K562 (cell line): ENCODE data around the gene PIP5K1B. TPM values are rescaled to one million over a fixed set of nuclear protein-coding genes. Genes with fewer than 3 reads are reported as not detected.

Experiments used
- ATAC-seq: fragments of 200-7000 bp; cut with Tn5 transposase; 3 replicates; pipeline ENCODE4 v1.9.1; 2020; ENCODE audit warnings: moderate library complexity
- BruUV-seq: library from RNA; stranded (reverse); fragments of 400-500 nt; replicated peaks from 2 replicates; lab custom pipeline; 2021; lab: Mats Ljungman, UMichigan
- CTCF ChIA-PET: fragments of 300-600 bp; formaldehyde crosslinking; extraction: SDS; loops from one replicate; lab custom pipeline; 2021; ENCODE audit warnings: low intra/inter-chr PET ratio; lab: Yijun Ruan, JAX
- POLR2A ChIA-PET: fragments of 300-600, 350-650 bp; sonication (Branson Sonifier 250); formaldehyde crosslinking; extraction: SDS; loops from one replicate; lab custom pipeline; 2021; ENCODE audit warnings: antibody characterized with exemption, inconsistent platforms; lab: Yijun Ruan, JAX
- DNase-seq, 4 experiments: peaks; one replicate each; pipeline versions ENCODE4 v3.0.0 to v3.0.0-alpha.2; 2011 to 2018; ENCODE audit warnings: low spot score in 3 of 4, mixed read lengths in 3 of 4; ENCODE audit errors: extremely low read depth in 1 of 4
- FAIRE-seq: peaks from 2 replicates; lab custom pipeline; 2011; peaks lifted over from hg19 to GRCh38; lab: Jason Lieb, UNC
- H2AFZ ChIP-seq: 2 replicates; pipeline ENCODE4 v1.6.0; 2011; ENCODE audit warnings: low read depth, low read length, control low read depth, inconsistent platforms
- H3K27ac ChIP-seq: fragments of 200-600 bp; 3 replicates; pipeline ENCODE4 v1.8.0; 2011; ENCODE audit warnings: low read depth, mild to moderate bottlenecking, control low read depth, inconsistent platforms, low read length, moderate library complexity, mixed read lengths; ENCODE audit errors: extremely low read depth
- H3K27me3 ChIP-seq, 2 experiments: fragments of 300-600 bp in 1 of 2; 2 replicates in 1 of 2; 3 replicates in 1 of 2; pipeline versions ENCODE4 v1.6.0 to v1.8.0; 2011; ENCODE audit warnings: inconsistent platforms in 2 of 2, low read length in 2 of 2, mild to moderate bottlenecking in 1 of 2, mixed read lengths in 1 of 2, moderate library complexity in 1 of 2; ENCODE audit not compliant: control insufficient read depth in 2 of 2, insufficient read depth in 2 of 2
- H3K36me3 ChIP-seq: fragments of 300-600 bp; 3 replicates; pipeline ENCODE4 v1.8.0; 2011; ENCODE audit warnings: mild to moderate bottlenecking, low read length, inconsistent platforms; ENCODE audit not compliant: control insufficient read depth, insufficient read depth
- H3K4me1 ChIP-seq, 2 experiments: fragments of 200-600 bp in 1 of 2; replicated peaks in 1 of 2; 2 replicates in 1 of 2; 3 replicates in 1 of 2; pipeline versions ENCODE4 v1.5.1 to v1.8.0; 2011; ENCODE audit warnings: inconsistent platforms in 2 of 2, low read length in 2 of 2, mild to moderate bottlenecking in 1 of 2, mixed read lengths in 1 of 2, moderate library complexity in 1 of 2; ENCODE audit not compliant: control insufficient read depth in 2 of 2, insufficient read depth in 2 of 2
- H3K4me2 ChIP-seq: 2 replicates; pipeline ENCODE4 v1.6.1; 2011; ENCODE audit warnings: low read length, control low read depth, inconsistent platforms, mixed read lengths; ENCODE audit not compliant: insufficient read depth
- H3K4me3 ChIP-seq: fragments of 200-600 bp; sonication (generic), shearing (Covaris generic); 2 replicates; pipeline ENCODE4 v1.5.1; 2016; ENCODE audit warnings: control low read depth, inconsistent platforms
- H3K79me2 ChIP-seq: fragments of 200-600 bp; 3 replicates; pipeline ENCODE4 v1.8.0; 2011; ENCODE audit warnings: low read length, inconsistent platforms; ENCODE audit not compliant: control insufficient read depth, insufficient read depth
- H3K9ac ChIP-seq, 2 experiments: 2 replicates each; pipeline versions ENCODE4 v1.6.0 to v1.6.1; 2011; ENCODE audit warnings: low read depth in 2 of 2, low read length in 2 of 2, control low read depth in 1 of 2, inconsistent platforms in 1 of 2, mild to moderate bottlenecking in 1 of 2, mixed read lengths in 1 of 2; ENCODE audit not compliant: insufficient read depth in 1 of 2
- H3K9me1 ChIP-seq: one replicate; pipeline ENCODE4 v1.6.0; 2011; ENCODE audit warnings: inconsistent platforms, mild to moderate bottlenecking, low read length, moderate library complexity; ENCODE audit not compliant: control insufficient read depth, insufficient read depth
- H3K9me3 ChIP-seq: replicated peaks from 2 replicates; pipeline ENCODE4 v1.5.1; 2011; ENCODE audit warnings: low read depth, low read length, inconsistent platforms; ENCODE audit not compliant: control insufficient read depth, insufficient read depth
- H4K20me1 ChIP-seq: replicated peaks from 2 replicates; pipeline ENCODE4 v1.6.1; 2011; ENCODE audit warnings: low read length, inconsistent platforms, mixed read lengths; ENCODE audit not compliant: control insufficient read depth, insufficient read depth
- BCOR ChIP-seq: fragments of 450-650 bp; IDR thresholded peaks from 2 replicates; pipeline ENCODE4 v1.6.1; 2016
- GABPB1 ChIP-seq: sonication (generic); formaldehyde crosslinking; IDR thresholded peaks from 2 replicates; pipeline ENCODE4 v1.8.0; 2022; ENCODE audit warnings: mild to moderate bottlenecking, missing genetic modification reagents
- HINFP ChIP-seq: fragments of 450-650 bp; conservative IDR thresholded peaks from 2 replicates; pipeline ENCODE4 v1.6.1; 2016; ENCODE audit warnings: missing genetic modification characterization, low read depth, mild to moderate bottlenecking, control low read depth, missing compliant biosample characterization
- POLR2A ChIP-seq: fragments of 450-650 bp; conservative IDR thresholded peaks from 2 replicates; pipeline ENCODE4 v1.6.1; 2016
- POLR2AphosphoS2 ChIP-seq: IDR thresholded peaks from 2 replicates; pipeline ENCODE4 v1.6.1; 2012; ENCODE audit warnings: low read length, improper control_type of control experiment
- SIN3A ChIP-seq, 2 experiments: fragments of 150-350 bp in 1 of 2; IDR thresholded peaks; 2 replicates each; pipeline ENCODE4 v1.6.1; 2011 to 2016; ENCODE audit warnings: borderline replicate concordance in 2 of 2, low read depth in 2 of 2, low read length in 2 of 2, mild to moderate bottlenecking in 2 of 2, moderate library complexity in 2 of 2; ENCODE audit not compliant: control insufficient read depth in 1 of 2
- SMAD4 ChIP-seq: fragments of 250-450 bp; sonication (Bioruptor Pico); conservative IDR thresholded peaks from 2 replicates; pipeline ENCODE4 v1.8.0; 2021; ENCODE audit warnings: inconsistent platforms, mild to moderate bottlenecking, moderate library complexity
- SRSF3 ChIP-seq: fragments of 200-400 bp; formaldehyde crosslinking; IDR thresholded peaks from 2 replicates; pipeline ENCODE4 v1.6.1; 2016; ENCODE audit warnings: mild to moderate bottlenecking, low read length, moderate library complexity; ENCODE audit not compliant: insufficient read depth
- TEAD1 ChIP-seq, 2 experiments: fragments of 450-650 bp in 1 of 2; sonication (generic) in 1 of 2; formaldehyde crosslinking; IDR thresholded peaks; 2 replicates each; pipeline versions ENCODE4 v1.4.0 to v1.8.0; 2020 to 2022; ENCODE audit warnings: mild to moderate bottlenecking in 2 of 2, missing genetic modification reagents in 1 of 2
- ZNF184 ChIP-seq: sonication (generic); formaldehyde crosslinking; IDR thresholded peaks from 2 replicates; pipeline ENCODE4 v1.5.0; 2020; ENCODE audit warnings: missing genetic modification reagents
- ZNF655 ChIP-seq: fragments of 250-450 bp; sonication (Bioruptor Pico); IDR thresholded peaks from 2 replicates; pipeline ENCODE4 v1.5.0; 2021
- ZNF699 ChIP-seq: fragments of 250-450 bp; sonication (Bioruptor Pico); IDR thresholded peaks from 2 replicates; pipeline ENCODE4 v1.8.0; 2021; ENCODE audit warnings: mild to moderate bottlenecking, moderate library complexity; ENCODE audit not compliant: insufficient replicate concordance
- ZNF778 ChIP-seq: fragments of 450-650 bp; formaldehyde crosslinking; IDR thresholded peaks from 2 replicates; pipeline ENCODE4 v1.4.0; 2020; ENCODE audit warnings: mild to moderate bottlenecking, moderate library complexity
- ZZZ3 ChIP-seq: fragments of 450-650 bp; IDR thresholded peaks from 2 replicates; pipeline ENCODE4 v1.6.1; 2016; ENCODE audit warnings: antibody characterized with exemption, mild to moderate bottlenecking, moderate library complexity
- WGBS: fragments of 100-300 bp; shearing (Covaris generic); methylation state at CpG from one replicate; pipeline ENCODE4 v1.1.6; 2016; ENCODE audit warnings: low coverage, mixed read lengths; ENCODE audit not compliant: insufficient coverage; ENCODE audit errors: missing lambda C conversion rate; 5-methylcytosine and 5-hydroxymethylcytosine counted together
- in situ Hi-C: fragments of 300-500 bp; cut with MboI; formaldehyde crosslinking; loops from 4 replicates; pipeline ENCODE4 v1.15.0; 2018; ENCODE audit warnings: inconsistent platforms, mixed read lengths
- intact Hi-C: fragments of 100-400 bp; cut with micrococcal nuclease; formaldehyde crosslinking; loops from 2 replicates; pipeline ENCODE4 v1.14.2; 2022
- polyA plus RNA-seq, 8 experiments: library from polyadenylated mRNA; depleted of rRNA in 4 of 8; stranded (reverse) in 5 of 8; unstranded in 3 of 8; fragments of >200 nt; fragmentation: Nextera tagmentation in 2 of 8; fragmentation: Illumina TruSeq in 1 of 8; extraction: Ambion mirVana in 2 of 8; extraction: Trizol in 1 of 8; gene quantifications; 2 replicates each; pipeline versions ENCODE4 v1.2.1 to v1.2.3, GENCODE V29; 2011 to 2014; ENCODE audit warnings: inconsistent platforms in 1 of 8, missing spikeins in 1 of 8
- total RNA-seq, 7 experiments: library from RNA; depleted of rRNA in 6 of 7; stranded (reverse); fragments of >200 nt in 6 of 7; fragmentation: Illumina TruSeq in 2 of 7; extraction: Trizol in 2 of 7; gene quantifications; 2 replicates each; pipeline versions ENCODE4 v1.2.1 to v1.2.3, GENCODE V29; 2011 to 2021; ENCODE audit warnings: low replicate concordance in 1 of 7

PIP5K1B gene
- total and polyA plus RNA-seq, 9 of the 15 experiments (the other 6 are each of a cell fraction or from before 2014, with no cell fraction given), result 3.1 to 12.9 (median 7.4) TPM

GRCh38 chr9:68762570-68762969 lies 57.5 kb downstream of the PIP5K1B start:
- Histone ChIP-seq H3K9ac (no peak overlapping the region), H3K4me2 (no peak overlapping the region), H3K4me3 (no peak overlapping the region), H2AFZ (no peak overlapping the region), H3K27ac (no peak overlapping the region), H3K79me2 (peaks cover 12% of the 10 kb centered on the region; the same call in 2 of the 3 replicates), H3K36me3 (no peaks in the 10 kb centered on the region), H3K9me1 (no peaks in the 10 kb centered on the region), H3K27me3 (no peaks in the 10 kb centered on the region), H4K20me1 (no peaks in the 10 kb centered on the region), H3K4me1 (peaks cover 0 to 7% of the 10 kb centered on the region in 2 experiments; a peak in 2 of 5 replicates), H3K9me3 (no peaks in the 10 kb centered on the region)
- intact Hi-C loops (no loop called here), in situ Hi-C loops (no loop called here)
- 54% methylated on average over 4 of the region's 4 CpGs for WGBS
- no TSS peak for BruUV-seq
- ChIA-PET POLR2A (no interaction called here), CTCF (no interaction called here)
- ATAC-seq (no peak), DNase-seq (no peak), FAIRE-seq (no peak)
- TF ChIP-seq SIN3A (IDR thresholded peaks at IDR 0.05; ENCODE audit: borderline replicate concordance in 2 of 2, control insufficient read depth in 1 of 2, low read depth in 2 of 2, low read length in 2 of 2) (no peak), GABPB1 (no peak), TEAD1 (CRISPR knock-in tag; IDR thresholded peaks at IDR 0.05) (no peak), POLR2A (no peak), ZZZ3 (no peak), SRSF3 (no peak), BCOR (no peak), ZNF184 (no peak), POLR2AphosphoS2 (no peak), HINFP (tag) (no peak), ZNF655 (CRISPR knock-in tag) (no peak), ZNF699 (no peak), SMAD4 (no peak), ZNF778 (CRISPR knock-in tag) (no peak)
